Kidney (tissue), 14 donors: Measurements from ENCODE around the gene AFF3. TPM values are rescaled to one million over a fixed set of nuclear protein-coding genes. Genes with fewer than 3 reads are reported as not detected.

Experiments used
- DNase-seq, 5 donors: peaks; one replicate each; pipeline ENCODE4 v3.0.0-alpha.2; 2013 to 2020
- FAIRE-seq: peaks from 2 replicates; lab custom pipeline; 2012; peaks lifted over from hg19 to GRCh38; lab: Jason Lieb, UNC
- H3K27ac ChIP-seq, 2 donors: one replicate each; pipeline ENCODE4 v1.7.0; 2013; ENCODE audit warnings: low read depth in 2 of 2, low read length in 2 of 2, inconsistent platforms in 1 of 2
- H3K27me3 ChIP-seq: one replicate; pipeline ENCODE4 v1.7.1; 2013; ENCODE audit warnings: low read length, inconsistent platforms; ENCODE audit not compliant: control insufficient read depth, insufficient read depth
- H3K36me3 ChIP-seq, 3 donors: one replicate each; pipeline versions ENCODE4 v1.7.0 to v1.7.1; 2013; ENCODE audit warnings: low read length in 3 of 3, control low read depth in 1 of 3, inconsistent platforms in 1 of 3; ENCODE audit not compliant: insufficient read depth in 3 of 3, control insufficient read depth in 2 of 3
- H3K4me1 ChIP-seq, 3 donors: one replicate each; pipeline versions ENCODE4 v1.7.0 to v1.7.1; 2013; ENCODE audit warnings: low read length in 3 of 3, inconsistent platforms in 1 of 3, low read depth in 1 of 3; ENCODE audit not compliant: control insufficient read depth in 2 of 3, insufficient read depth in 2 of 3
- H3K4me3 ChIP-seq, 3 donors: one replicate each; pipeline versions ENCODE4 v1.7.0 to v1.8.1; 2013; ENCODE audit warnings: low read length in 3 of 3, control low read depth in 1 of 3, inconsistent platforms in 1 of 3
- H3K9ac ChIP-seq, 3 donors: one replicate each; pipeline versions ENCODE4 v1.7.0 to v1.7.1; 2013; ENCODE audit warnings: low read length in 3 of 3, control low read depth in 1 of 3, inconsistent platforms in 1 of 3
- H3K9me3 ChIP-seq, 3 donors: one replicate each; pipeline versions ENCODE4 v1.7.0 to v1.7.1; 2013; ENCODE audit warnings: low read length in 3 of 3, control low read depth in 1 of 3, inconsistent platforms in 1 of 3; ENCODE audit not compliant: control insufficient read depth in 2 of 3, insufficient read depth in 1 of 3
- CTCF ChIP-seq: IDR thresholded peaks from 3 replicates; pipeline ENCODE4 v1.5.1; 2012; ENCODE audit warnings: mild to moderate bottlenecking, moderate library complexity, borderline replicate concordance; ENCODE audit not compliant: insufficient read depth; ENCODE audit errors: extremely low read depth
- intact Hi-C: fragments of 100-400 bp; cut with DNase I; formaldehyde crosslinking; loops from one replicate; pipeline ENCODE4 v1.11.1; 2022
- polyA plus RNA-seq: library from polyadenylated mRNA; stranded (reverse); fragments of 350-450 nt; fragmentation: Illumina TruSeq; extraction: RNeasy Lipid Tissue Mini Kit (QIAGEN cat#74804); gene quantifications from one replicate; pipeline ENCODE4 v1.2.3, GENCODE V29; 2014; ENCODE audit warnings: low read depth, low replicate concordance; ENCODE audit not compliant: insufficient read depth
- total RNA-seq: library from RNA; stranded (reverse); fragmentation: NEBNext Ultra II Directional; extraction: Animal tissue kit (Norgen Biotek cat#: 25700); gene quantifications from one replicate; pipeline ENCODE4 v1.2.1, GENCODE V29; 2021
- donor health status: control.
- donor health status: control.
- donor health status: control.
- donor health status: control.
- donor health status: control.
- donor health status: DM: yes; HTN: yes; CAD: no.
- donor health status: Normal renal cell carcinoma (clear cell type).

AFF3 gene
- total and polyA plus RNA-seq, 2 donors from 2014 or later: 0.65 to 11.0 TPM

GRCh38 chr2:99886418-99886817, 256.0 kb downstream of the AFF3 start:
- peaks cover 0 to 9% (median 6%) of the 10 kb centered on the region in 3 donors for H3K4me1 ChIP-seq
- H3K9me3 ChIP-seq: no peaks in the 10 kb centered on the region
- DNase-seq (no peak), FAIRE-seq (no peak)
- no peaks in the 10 kb centered on the region for H3K36me3 ChIP-seq
- no peak overlapping the region for H3K4me3 ChIP-seq
- no peak overlapping the region for H3K27ac ChIP-seq
- H3K9ac ChIP-seq: no peak overlapping the region
- intact Hi-C loops: no loop called here
- H3K27me3 ChIP-seq: no peaks in the 10 kb centered on the region
- no peak for TF ChIP-seq CTCF

GRCh38 chr2:99883358-99883757, 259.0 kb downstream of the AFF3 start:
- peak in 2 of 5 donors; percentile 71 to 90 for DNase-seq
- Histone ChIP-seq H3K9me3 (no peaks in the 10 kb centered on the region), H3K4me3 (no peak overlapping the region), H3K4me1 (peaks cover 2 to 9% (median 6%) of the 10 kb centered on the region in 3 donors), H3K27me3 (no peaks in the 10 kb centered on the region), H3K9ac (no peak overlapping the region), H3K27ac (no peak overlapping the region), H3K36me3 (no peaks in the 10 kb centered on the region)
- FAIRE-seq: no peak
- TF ChIP-seq CTCF: no peak
- intact Hi-C loops: no loop called here

- Histone ChIP-seq H3K4me1 (peaks cover 2 to 9% (median 6%) of the 10 kb centered on the region in 3 donors), H3K27me3 (no peaks in the 10 kb centered on the region), H3K27ac (no peak overlapping the region), H3K36me3 (no peaks in the 10 kb centered on the region), H3K9me3 (no peaks in the 10 kb centered on the region), H3K4me3 (no peak overlapping the region), H3K9ac (no peak overlapping the region)
- FAIRE-seq (no peak), DNase-seq (peak in 4 of 5 donors; percentile 86 to 97 (median 91))
- no peak for TF ChIP-seq CTCF
- intact Hi-C loops: no loop called here
These were observed 260.3 kb downstream of the AFF3 start for GRCh38 chr2:99881901-99882591.
